ENCODE results near the gene MAP3K20. TPM values are rescaled to one million over a fixed set of nuclear protein-coding genes. Genes with fewer than 3 reads are reported as not detected.

The MAP3K20 gene
- total RNA-seq, 3 donors from 2014 or later = 5.9 to 8.6 (median 6.8) TPM

DNA sequence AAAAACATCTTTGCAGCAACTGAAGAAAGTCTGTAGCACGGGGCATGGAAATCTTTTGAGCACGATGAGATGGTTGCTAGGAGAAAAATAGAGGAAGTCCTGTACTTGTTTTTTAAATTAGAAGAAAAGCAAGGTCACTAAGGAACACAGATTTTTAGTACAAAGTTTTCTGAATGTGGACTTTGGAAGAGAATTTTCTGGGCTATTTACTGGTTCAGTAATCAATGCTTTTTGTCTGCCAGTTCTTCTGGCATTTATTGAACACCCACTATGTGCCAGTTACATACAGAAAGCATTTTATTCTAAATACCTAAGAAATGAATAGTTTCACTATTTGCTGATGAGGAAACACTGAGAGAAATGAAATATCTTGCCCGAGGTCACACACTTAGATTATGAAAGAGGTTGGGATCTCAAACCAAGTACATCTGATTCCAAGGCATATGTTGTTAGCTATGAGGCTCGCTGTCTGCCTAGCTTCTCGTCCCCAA, 15.6 kb upstream of the MAP3K20 start:
- peaks cover 10% of the 10 kb centered on the region for H3K27me3 Mint-ChIP-seq (ENCODE audit: low read depth)
- no peak overlapping the region for H3K4me3 Mint-ChIP-seq
- no peak for DNase-seq
- no peaks in the 10 kb centered on the region for H3K36me3 Mint-ChIP-seq (ENCODE audit: insufficient read depth)
- ATAC-seq = no peak
- no peaks in the 10 kb centered on the region for H3K9me3 Mint-ChIP-seq
- H3K4me1 Mint-ChIP-seq (ENCODE audit: low read depth) = no peaks in the 10 kb centered on the region

DNA sequence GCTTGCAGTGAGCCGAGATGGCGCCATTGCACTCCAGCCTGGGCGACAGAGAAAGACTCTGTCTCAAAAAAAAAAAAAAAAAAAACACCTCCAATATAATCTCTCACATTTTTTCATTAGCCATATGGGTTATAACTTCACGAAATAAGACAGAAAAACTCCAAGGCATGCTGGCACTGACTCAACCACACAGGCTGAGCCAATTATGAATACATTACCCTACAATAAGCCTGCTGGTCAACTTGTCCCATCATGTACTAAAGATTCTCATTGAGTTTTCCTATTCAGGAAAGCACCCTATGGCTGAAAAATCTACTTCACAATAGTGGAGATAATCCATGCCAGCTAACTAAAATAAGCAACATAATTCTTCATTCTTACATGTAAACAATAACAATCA, 12.8 kb upstream of the MAP3K20 start:
- H3K9me3 Mint-ChIP-seq = no peaks in the 10 kb centered on the region
- no peaks in the 10 kb centered on the region for H3K36me3 Mint-ChIP-seq (ENCODE audit: insufficient read depth)
- H3K27me3 Mint-ChIP-seq (ENCODE audit: low read depth) = peaks cover 9% of the 10 kb centered on the region
- H3K4me3 Mint-ChIP-seq = no peak overlapping the region
- ATAC-seq (no peak), DNase-seq (no peak)
- no peaks in the 10 kb centered on the region for H3K4me1 Mint-ChIP-seq (ENCODE audit: low read depth)

DNA sequence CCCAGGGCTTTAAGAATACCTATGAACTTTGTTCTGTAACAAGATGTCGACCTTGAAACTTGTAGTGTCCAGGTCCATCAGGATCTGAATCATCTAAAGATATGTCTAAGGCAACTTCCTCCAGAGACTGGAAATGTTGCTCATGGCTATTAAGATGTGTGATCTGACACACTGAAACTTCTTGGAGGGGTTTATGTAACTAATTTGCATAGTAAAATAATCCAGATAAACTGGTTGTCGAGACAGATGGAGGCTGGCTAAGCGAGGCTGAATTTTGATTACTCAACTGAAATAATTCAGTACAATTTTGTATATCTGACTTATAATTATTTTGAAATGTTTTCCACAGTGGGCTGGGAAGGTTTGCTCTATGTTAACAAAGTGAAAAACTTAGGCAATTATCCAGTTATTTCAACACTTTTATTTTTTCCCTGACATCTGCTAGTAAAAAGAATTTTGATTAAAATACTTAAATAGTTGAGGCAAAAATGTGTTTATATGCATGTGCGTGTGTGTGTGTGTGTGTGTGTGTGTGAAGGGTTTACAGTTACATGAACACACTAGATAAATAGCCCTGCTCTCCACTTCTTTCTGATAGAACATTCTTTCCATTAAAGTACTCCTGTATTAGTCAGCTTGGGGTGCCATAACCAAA, 11.4 kb upstream of the MAP3K20 start:
- H3K27me3 Mint-ChIP-seq (ENCODE audit: low read depth) = peaks cover 9% of the 10 kb centered on the region
- no peaks in the 10 kb centered on the region for H3K4me1 Mint-ChIP-seq (ENCODE audit: low read depth)
- ATAC-seq (no peak), DNase-seq (no peak)
- H3K4me3 Mint-ChIP-seq = no peak overlapping the region
- H3K9me3 Mint-ChIP-seq = no peaks in the 10 kb centered on the region
- no peaks in the 10 kb centered on the region for H3K36me3 Mint-ChIP-seq (ENCODE audit: insufficient read depth)

DNA sequence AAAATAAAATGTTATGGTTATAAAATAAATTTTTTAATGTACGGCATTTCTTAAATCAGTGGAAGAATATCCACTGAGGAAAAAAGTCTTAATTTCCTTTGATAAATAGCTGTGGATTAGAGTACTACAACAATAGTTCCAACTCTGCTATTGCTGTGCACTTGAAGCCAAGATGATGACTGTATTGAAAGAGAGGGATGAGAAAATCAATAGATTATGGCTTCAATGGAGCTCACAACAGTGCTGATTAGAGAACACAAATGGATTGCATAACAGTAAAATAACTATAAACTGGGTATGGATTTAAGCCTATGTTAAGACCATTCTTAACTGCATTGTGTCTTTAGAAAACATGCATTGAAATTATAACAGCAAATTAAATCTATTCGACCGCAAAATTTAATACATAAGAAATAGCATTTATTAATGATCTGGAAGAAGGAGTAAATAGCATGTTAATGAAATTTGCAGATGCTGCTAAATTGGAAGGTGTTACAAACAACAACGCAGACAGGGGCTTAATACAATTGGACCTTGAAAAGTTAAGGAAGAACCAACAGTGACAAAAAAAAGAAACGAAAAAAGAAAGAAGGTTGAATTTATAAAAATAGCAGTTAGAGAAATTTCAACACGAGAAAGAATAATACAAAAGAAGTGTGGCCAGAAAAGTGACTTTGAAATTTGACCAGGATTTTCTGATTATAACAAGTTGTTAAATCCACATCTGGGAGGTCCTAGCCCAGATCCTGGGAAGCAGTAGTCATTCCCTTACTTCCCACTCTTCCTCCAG, 8.6 kb upstream of the MAP3K20 start:
- peaks cover 14% of the 10 kb centered on the region for H3K27me3 Mint-ChIP-seq (ENCODE audit: low read depth)
- no peaks in the 10 kb centered on the region for H3K4me1 Mint-ChIP-seq (ENCODE audit: low read depth)

DNA sequence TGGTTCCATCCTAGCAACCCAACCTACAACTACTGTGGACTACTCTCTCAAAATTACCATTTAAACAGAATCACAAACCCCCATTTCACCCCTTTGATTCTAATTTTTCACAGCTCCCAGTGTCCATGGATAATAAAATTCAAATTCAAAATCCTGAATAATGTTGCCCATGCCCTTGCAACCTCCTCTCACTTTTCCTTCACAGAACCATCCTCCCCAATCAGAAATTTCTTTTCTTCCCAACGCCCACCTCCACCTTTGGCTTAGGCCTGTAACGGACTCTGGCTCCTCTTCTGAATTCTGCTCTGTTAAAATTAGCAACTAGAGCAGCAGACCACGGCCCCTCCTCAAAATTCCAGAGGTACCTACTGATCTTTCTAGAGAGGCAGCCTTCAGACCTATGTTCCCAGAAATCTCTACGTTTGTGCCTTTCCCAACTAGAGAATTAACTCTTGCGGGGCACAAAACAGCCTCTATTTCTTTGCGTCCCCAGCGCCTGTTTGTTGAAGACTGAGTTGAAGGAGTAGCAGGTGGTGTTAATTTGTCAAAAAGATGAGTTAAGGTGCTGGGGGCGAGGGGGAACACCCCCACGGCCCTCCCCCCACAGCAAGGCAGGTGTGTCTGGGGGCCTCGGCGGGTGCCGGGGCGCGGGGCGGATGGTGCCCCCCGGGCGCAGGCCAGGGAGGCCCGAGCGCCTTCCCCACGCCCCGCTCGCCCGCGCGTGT, 428 bp upstream of the MAP3K20 start:
- peaks cover 12% of the 10 kb centered on the region for H3K4me1 Mint-ChIP-seq (ENCODE audit: low read depth)
- H3K4me3 Mint-ChIP-seq = peak overlapping the region; percentile 69
- H3K27me3 Mint-ChIP-seq (ENCODE audit: low read depth) = peaks cover 37% of the 10 kb centered on the region
- no peaks in the 10 kb centered on the region for H3K9me3 Mint-ChIP-seq
- no peaks in the 10 kb centered on the region for H3K36me3 Mint-ChIP-seq (ENCODE audit: insufficient read depth)
- no peak for DNase-seq
- no peak for ATAC-seq

More for the DNA sequence above, 8.6 kb upstream of the MAP3K20 start:
- H3K9me3 Mint-ChIP-seq = no peaks in the 10 kb centered on the region
- no peaks in the 10 kb centered on the region for H3K36me3 Mint-ChIP-seq (ENCODE audit: insufficient read depth)
- ATAC-seq = no peak
- H3K4me3 Mint-ChIP-seq = no peak overlapping the region
- no peak for DNase-seq

DNA sequence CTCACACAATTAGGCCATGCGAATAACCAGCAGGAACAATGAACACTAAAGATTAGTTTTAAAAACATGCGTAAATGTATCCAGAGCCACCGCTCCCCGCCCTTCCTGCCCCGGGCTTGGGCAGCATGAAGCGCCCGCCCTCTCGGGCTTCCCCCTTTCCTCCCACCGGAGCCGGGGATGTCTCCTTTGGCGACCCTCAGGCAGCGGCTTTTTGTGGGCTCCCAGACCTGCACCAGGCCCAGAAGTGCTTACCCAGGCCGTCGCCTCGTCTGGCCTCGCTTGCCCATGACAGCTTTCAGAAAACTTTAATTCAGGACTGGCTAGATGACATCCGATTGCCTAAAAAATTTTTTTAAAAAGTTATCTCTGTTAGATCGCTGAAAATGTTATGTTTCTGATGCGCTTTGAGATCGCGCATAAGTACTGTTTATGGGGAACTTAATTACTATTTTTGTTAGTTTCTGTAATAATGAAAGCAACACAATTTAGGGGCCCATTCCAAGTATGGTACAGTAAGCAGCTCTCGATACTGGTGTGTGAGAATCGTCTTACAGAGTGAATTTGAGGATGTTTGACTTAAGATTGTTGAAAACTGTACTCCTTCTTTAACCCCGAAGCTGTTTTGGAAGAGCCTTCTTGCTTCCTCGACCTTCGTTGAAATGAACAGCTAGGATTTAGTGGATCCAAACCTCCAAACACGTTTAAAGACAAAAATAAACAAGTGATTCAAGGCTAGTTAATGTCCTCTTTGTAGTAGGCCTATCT, 1.1 kb downstream of the MAP3K20 start:
- peaks cover 33% of the 10 kb centered on the region for H3K27me3 Mint-ChIP-seq (ENCODE audit: low read depth)
- DNase-seq (no peak), ATAC-seq (peak; percentile 23 to 26)
- peaks cover 12% of the 10 kb centered on the region for H3K4me1 Mint-ChIP-seq (ENCODE audit: low read depth)
- H3K4me3 Mint-ChIP-seq = peak overlapping the region; percentile 77
- no peaks in the 10 kb centered on the region for H3K36me3 Mint-ChIP-seq (ENCODE audit: insufficient read depth)
- H3K9me3 Mint-ChIP-seq = no peaks in the 10 kb centered on the region

DNA sequence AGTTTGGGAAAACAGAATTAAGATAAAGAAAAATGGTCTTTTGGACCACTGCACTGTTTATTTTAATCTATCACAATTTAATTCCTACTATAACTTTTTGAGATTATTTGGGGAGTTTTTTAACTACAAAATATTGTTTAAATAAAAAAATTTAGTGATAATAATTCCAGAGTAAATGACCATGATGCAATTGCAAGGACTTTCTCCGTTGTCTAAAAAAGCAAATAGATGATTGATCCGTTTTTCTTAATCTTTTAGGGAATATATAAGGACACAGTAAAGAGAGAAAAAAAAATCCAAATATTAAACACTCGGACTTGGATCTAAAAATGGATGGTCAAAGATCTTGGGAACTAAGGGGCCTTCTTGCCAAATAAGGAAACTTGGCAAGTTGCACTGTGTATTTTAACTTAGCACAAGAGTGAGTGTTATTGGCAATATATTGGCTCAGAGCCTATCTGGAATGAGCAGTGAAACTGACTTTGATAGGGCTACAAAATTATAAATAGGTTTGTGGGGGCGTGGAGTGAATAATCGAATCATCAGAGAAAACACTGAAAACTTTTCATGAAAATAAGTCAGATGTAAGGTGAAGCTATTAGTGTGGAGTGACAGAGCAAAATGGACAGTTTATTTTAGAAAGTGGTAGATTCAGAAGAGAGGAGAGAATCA, 2.0 kb downstream of the MAP3K20 start:
- Mint-ChIP-seq H3K9me3 (no peaks in the 10 kb centered on the region), H3K36me3 (ENCODE audit: insufficient read depth) (no peaks in the 10 kb centered on the region), H3K4me1 (ENCODE audit: low read depth) (peaks cover 12% of the 10 kb centered on the region), H3K4me3 (peak overlapping the region; percentile 77), H3K27me3 (ENCODE audit: low read depth) (peaks cover 31% of the 10 kb centered on the region)
- ATAC-seq = no peak
- no peak for DNase-seq

DNA sequence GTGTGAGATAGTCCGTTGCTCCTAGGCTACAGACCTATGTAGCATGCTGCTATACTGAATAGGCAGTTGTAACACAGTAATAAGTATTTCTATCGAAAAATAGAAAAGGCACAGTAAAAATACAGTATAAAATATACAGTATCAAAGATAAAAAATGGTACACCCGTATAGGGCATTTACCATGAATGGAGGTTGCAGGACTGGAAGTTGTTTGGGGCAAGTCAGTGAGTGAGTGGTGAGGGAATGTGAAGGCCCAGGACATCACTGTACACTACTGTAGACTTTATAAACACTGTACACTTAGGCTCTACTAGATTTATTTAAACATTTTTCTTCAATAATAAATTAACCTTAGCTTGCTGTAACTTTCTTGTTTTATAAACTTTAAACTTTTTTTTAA, 3.5 kb downstream of the MAP3K20 start:
- H3K36me3 Mint-ChIP-seq (ENCODE audit: insufficient read depth) = no peaks in the 10 kb centered on the region
- H3K27me3 Mint-ChIP-seq (ENCODE audit: low read depth) = peaks cover 28% of the 10 kb centered on the region
- ATAC-seq = no peak
- DNase-seq = no peak
- peaks cover 12% of the 10 kb centered on the region for H3K4me1 Mint-ChIP-seq (ENCODE audit: low read depth)
- H3K4me3 Mint-ChIP-seq = no peak overlapping the region
- no peaks in the 10 kb centered on the region for H3K9me3 Mint-ChIP-seq

DNA sequence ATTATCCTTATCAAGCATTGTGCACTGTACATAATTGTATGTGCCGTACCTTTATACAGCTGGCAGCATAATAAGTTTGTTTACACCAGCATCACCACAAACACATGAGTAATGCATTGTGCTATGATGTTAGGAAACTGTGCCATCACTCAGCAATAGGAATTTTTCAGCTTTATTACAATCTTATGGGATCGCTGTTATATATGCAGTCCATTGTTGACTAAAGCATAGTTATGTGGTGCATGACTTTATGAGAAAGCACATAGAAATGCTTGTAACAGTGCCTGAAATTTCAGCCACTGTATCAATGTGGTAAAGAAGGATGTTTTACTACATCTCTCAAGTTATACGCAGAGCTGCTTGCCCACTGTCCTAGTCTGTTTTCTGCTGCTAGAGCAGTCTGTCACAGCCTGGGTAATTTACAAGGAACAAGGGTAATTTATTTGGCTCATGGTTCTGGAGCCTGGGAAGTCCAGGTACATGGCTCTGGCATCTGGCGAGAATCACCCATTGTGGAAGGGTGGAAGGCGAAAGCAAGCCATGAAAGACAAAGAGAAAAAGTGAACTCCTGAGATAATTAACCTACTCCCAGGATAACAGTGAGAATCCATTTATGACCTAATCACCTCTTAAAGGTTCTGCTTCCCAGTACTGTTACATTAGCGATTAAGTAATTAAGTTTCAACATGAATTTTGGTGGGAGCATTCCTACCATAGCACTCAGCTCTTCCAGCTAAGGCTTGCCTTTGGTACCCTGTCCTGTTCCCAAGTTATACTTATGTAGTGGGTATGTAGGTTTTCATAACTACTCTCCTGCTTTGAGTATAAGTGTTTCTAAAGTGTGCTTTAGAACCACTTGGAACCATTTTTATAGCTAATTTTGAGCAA, 4.6 kb downstream of the MAP3K20 start:
- no peaks in the 10 kb centered on the region for H3K9me3 Mint-ChIP-seq
- H3K4me3 Mint-ChIP-seq = no peak overlapping the region
- ATAC-seq (no peak), DNase-seq (no peak)
- H3K4me1 Mint-ChIP-seq (ENCODE audit: low read depth) = peaks cover 10% of the 10 kb centered on the region
- peaks cover 25% of the 10 kb centered on the region for H3K27me3 Mint-ChIP-seq (ENCODE audit: low read depth)
- no peaks in the 10 kb centered on the region for H3K36me3 Mint-ChIP-seq (ENCODE audit: insufficient read depth)

DNA sequence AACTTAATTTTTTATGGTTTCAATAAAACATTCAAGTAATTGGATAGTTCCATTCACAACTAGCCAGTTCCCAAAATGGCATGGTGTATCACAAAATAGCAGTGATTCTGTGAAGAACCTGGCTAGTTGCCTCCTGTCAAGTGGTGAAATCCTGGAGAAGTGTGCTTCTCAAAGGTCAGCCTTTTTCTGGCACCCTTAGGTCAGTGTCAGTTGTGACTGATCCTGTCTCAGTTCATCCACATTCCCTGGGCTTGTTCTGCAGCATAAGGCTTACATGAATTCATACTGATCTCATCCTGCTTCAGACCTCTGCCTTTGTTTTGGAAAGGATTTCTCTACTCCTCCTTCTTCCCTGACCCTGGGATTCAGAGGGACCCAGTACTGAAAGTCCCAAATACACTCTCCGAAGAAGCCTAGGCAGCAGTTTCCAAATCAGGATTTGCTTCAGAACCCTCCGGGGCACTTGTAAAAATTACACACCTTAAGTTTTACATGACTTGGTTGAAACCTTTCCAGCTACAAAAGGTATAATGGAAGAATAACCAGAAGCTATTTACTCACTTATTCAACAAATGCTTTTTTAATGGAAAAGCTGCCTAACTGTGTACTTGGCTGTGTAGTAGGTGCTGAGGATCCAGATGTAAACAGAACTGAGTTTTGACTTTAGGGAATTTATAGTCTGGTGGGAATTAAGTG, 11.0 kb downstream of the MAP3K20 start:
- no peak for DNase-seq
- peaks cover 8% of the 10 kb centered on the region for H3K27me3 Mint-ChIP-seq (ENCODE audit: low read depth)
- no peaks in the 10 kb centered on the region for H3K36me3 Mint-ChIP-seq (ENCODE audit: insufficient read depth)
- no peak overlapping the region for H3K4me3 Mint-ChIP-seq
- no peaks in the 10 kb centered on the region for H3K4me1 Mint-ChIP-seq (ENCODE audit: low read depth)
- H3K9me3 Mint-ChIP-seq = no peaks in the 10 kb centered on the region
- ATAC-seq = no peak

DNA sequence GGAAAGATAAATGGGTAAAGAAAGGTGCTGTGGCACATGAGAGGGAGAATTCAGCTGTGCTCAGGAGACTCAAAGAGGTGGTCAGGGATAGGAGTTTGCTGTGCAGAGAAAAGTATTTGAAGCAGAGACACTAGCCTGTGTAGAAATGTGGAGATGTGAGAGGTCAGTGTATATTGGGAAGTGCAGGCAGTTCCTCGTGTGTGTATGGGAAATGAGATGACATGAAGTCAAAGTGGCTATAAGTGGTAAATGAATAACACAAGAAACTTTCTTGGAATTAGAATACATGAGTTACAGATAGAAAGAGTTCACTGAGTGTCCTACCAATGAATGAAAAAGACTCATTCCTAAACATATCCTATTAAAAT, 11.6 kb downstream of the MAP3K20 start:
- Mint-ChIP-seq H3K9me3 (no peaks in the 10 kb centered on the region), H3K27me3 (ENCODE audit: low read depth) (peaks cover 8% of the 10 kb centered on the region), H3K36me3 (ENCODE audit: insufficient read depth) (no peaks in the 10 kb centered on the region), H3K4me1 (ENCODE audit: low read depth) (no peaks in the 10 kb centered on the region), H3K4me3 (no peak overlapping the region)
- no peak for DNase-seq
- ATAC-seq = no peak

DNA sequence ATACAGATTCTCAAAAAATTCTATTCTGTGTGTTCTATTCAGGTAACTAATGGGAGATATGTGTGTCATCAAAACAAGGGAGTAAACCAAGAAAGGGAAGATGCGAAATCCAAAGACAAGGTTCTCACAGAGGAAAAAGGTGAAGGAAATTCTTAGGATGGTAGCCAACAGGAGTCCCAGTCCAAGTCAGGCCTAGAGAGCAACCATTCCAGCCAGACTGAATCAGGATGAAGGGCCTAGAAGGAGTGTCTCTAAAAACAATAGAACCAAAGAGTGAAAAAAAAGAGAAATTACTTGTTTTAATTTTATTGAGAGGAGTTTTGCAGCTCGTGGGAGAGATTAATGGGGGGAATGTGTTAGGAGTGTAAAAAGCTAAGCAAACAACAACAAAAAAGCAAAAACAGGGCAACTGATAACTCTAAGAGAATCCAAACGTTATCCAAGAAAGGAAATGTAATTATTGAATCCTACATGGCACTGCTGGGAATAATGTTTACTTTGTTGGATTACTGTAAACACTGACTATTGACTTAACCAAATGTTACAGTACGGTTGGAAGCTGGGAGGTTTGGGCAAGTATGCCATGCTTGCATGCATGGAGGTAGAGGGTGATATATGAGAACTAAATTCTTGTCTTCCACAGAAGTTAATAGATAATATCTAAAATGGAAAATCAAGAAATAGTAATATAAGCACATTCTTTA, 12.3 kb downstream of the MAP3K20 start:
- H3K27me3 Mint-ChIP-seq (ENCODE audit: low read depth) = peaks cover 5% of the 10 kb centered on the region
- ATAC-seq = no peak
- no peaks in the 10 kb centered on the region for H3K9me3 Mint-ChIP-seq
- no peak overlapping the region for H3K4me3 Mint-ChIP-seq
- no peaks in the 10 kb centered on the region for H3K4me1 Mint-ChIP-seq (ENCODE audit: low read depth)
- no peak for DNase-seq
- no peaks in the 10 kb centered on the region for H3K36me3 Mint-ChIP-seq (ENCODE audit: insufficient read depth)
